Ureter (tissue), 1 donor: ENCODE measurements around the gene MPDU1. TPM values are rescaled to one million over a fixed set of nuclear protein-coding genes. Genes with fewer than 3 reads are reported as not detected.
"Not testable (repeated sequence)": the region's sequence is repeated elsewhere in the genome, so short reads cannot be mapped to it uniquely, and the experiment has no call there.

Source experiments
- DNase-seq: peaks from one replicate; pipeline ENCODE4 v3.0.0-alpha.2; 2020; ENCODE audit warnings: low spot score
- total RNA-seq: library from RNA; stranded (reverse); gene quantifications from one replicate; pipeline ENCODE4 v1.2.4, GENCODE V29; 2023
- donor health status: DM: yes; HTN: yes; CAD: no.

The MPDU1 gene
- total RNA-seq, 1 donor from 2014 or later: 68.1 TPM

DNA sequence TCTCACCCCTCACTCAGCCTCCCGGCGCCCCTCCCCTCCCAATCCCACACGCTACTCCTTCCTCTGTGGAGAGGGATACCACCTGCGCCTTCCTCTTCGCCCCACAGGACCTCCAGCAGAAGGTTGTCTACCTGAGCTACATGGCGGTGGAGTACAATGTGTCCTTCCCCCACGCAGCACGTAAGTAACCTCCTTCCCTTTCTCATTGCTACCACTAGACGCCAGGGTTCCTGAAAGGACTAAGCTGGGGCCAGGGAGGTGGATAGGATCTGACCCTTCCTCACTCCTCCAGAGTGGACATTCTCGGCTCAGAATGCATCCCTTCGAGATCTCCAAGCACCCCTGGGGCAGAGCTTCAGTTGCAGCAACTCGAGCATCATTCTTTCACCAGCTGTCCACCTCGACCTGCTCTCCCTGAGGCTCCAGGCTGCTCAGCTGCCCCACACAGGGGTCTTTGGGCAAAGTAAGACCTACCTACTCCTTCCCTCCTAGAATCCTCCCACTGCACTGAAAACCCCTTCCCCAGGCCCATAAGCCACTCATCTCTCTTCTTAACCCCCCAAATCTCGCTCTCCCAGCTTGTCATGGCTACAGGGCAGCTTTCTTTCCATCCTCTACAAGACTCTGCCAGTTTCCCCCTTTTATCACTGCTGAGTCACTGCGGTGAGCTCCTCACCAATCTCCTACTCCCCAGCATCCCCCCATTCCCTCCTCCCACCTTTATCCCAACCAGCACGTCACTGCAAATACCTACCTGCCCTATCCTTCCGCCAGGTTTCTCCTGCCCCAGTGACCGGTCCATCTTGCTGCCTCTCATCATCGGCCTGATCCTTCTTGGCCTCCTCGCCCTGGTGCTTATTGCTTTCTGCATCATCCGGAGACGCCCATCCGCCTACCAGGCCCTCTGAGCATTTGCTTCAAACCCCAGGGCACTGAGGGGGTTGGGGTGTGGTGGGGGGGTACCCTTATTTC is 2.8 kb upstream of the MPDU1 start:
- DNase-seq: no peak

DNA sequence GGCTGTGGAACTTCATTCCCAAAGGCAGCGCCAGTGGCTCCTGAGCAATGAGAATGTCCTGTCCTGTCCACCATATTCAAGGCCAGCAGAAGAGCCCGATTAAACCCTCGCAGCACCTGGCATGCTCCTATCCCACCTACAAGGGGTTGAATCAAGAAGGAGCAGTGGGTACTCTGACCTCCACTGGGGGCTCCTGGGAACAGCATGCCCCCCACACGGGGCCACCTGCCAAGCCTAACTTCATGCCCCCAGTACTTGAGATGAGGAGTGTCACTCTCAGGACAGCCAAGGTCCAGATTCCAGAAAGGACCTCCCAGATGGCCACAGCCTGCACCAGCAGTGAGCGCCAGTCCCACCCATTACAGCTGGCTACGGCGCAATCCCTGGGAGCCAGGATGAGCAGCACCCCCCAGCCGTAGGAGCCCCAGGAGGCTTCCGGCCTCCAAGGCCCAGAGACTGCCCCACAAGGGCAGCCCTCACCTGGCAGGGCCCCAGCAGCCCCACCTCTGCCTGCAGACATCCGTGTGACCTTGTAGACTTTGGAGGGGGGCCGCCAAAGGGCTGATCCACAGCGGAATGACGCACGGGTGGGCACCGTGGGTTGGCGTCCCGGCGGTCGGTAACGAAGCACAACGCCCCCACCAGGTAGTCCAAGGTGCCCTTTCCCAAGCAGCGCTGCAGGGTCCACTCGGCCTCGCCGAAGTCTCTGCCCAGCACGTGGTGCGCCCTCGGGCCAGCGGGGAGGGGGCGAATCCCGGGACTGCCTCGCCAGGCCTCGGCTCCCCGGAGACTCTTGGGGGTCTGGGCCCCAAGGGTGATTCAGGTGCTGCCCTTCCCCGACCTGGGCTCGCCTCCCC is 1.0 kb upstream of the MPDU1 start:
- DNase-seq: no peak

DNA sequence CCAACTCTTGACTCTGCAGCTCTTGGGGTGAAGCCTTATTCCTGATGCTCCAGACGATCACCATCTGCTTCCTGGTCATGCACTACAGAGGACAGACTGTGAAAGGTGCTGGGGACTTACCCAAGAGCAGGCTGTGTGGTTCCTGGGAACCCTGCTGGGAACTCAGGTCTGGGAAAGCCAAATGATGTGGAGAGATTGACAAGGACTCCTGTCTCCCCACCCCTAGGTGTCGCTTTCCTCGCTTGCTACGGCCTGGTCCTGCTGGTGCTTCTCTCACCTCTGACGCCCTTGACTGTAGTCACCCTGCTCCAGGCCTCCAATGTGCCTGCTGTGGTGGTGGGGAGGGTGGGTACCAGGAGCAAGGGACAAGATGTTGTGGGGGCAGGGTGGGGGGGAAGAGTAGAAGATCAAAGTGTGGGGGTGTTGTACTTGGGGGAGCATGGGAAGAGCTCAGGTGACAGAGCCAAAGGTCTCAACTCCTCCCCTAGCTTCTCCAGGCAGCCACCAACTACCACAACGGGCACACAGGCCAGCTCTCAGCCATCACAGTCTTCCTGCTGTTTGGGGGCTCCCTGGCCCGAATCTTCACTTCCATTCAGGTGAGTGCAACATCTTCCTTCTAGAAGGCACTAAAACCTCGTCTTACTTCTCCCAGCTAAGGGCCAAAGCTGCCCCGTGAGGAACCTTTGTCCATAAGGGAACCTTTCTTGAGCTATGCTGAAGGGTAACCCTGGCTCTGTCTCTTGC is 3.2 kb downstream of the MPDU1 start:
- no peak for DNase-seq

DNA sequence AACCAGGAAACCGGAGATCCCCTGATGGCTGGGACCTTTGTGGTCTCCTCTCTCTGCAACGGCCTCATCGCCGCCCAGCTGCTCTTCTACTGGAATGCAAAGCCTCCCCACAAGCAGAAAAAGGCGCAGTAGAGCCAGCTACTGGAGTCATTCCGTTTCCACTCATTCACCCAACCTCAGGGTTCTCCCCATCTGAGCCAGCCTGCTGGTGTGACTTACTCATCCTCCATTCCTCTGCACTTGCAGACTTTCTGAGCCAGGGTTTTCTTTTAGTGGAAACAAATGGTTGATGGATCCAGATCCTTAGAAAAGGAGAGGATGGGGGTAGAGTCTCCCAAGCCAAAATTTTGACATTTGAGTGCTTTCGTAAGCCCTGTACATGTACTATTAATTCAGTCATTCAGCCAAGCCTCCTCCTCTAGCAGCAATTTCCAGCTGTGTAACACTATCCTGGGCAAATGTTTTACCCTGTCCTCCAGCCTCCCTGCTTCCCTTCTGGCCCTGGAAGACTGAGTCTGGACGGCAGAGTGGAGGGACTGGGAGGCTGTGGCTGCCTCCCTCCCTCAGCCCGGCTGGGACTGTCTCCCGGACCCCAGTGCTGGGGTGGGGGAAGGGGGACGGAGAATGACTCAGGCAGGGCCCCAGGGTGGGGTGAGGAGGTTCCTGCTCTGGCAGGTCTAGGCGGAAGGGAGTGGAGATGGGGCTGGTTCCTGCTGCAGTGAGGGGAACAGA is 3.9 kb downstream of the MPDU1 start:
- no peak for DNase-seq

DNA sequence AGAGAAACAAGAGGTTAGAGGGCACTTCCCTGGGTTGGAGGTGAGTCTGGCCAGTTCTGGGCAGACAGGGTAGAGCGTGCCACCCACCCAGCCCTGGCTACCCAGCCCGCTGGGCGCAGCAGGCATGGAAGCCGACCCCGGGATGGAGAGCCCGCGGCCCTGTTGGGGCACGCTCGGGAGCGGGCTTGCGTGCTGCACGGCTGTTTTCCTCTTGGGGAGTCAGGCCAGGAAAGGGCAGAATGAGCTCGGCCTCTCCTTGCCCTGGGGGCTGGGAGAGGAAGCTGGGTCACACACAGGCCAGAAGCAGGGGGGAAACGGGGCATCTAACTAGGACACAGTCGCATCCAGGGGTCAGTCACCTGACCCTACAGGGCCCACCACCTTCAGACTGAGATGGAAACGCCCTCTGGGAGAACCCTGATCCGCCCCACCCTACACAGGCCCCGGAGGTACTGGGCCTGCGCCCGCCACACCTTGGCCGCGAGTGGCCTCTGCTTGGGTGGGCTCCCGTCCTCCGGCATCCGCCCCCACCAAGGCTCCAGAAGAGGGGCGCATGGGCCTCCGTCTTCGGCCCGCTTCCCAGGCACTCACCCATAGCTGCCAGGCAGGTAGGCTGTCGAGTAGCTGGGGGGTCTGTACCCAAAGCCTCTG is 5.0 kb downstream of the MPDU1 start:
- no peak for DNase-seq

DNA sequence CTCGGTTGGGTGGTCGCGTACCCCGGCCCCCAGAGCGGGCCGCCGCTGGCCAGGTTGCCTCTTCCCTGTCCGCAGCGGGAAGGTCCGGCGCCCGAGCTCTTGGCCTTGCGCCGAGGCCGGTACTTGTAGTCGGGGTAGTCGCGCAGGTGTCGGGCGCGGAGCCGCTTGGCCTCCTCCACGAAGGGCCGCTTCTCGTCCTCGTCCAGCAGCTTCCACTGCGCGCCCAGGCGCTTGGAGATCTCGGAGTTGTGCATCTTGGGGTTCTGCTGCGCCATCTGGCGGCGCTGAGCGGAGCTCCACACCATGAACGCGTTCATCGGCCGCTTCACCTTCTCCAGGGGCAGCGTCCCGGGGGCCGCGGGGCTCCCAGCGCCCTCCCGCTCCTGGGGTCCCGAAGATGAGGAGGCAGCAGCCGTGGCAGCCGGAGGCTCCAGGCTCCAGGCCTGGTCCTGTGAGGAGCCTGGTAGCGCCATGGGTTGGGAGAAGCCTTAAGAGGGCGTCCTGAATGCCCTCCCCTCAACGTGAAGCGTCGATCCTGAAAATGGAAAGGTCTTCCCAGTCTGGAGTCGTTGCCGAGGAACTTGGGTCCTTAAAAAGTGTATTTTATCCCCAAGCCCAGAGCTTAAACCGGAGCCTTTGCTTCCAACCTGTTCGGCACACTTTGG is 5.7 kb downstream of the MPDU1 start:
- peak; percentile 87 for DNase-seq

DNA sequence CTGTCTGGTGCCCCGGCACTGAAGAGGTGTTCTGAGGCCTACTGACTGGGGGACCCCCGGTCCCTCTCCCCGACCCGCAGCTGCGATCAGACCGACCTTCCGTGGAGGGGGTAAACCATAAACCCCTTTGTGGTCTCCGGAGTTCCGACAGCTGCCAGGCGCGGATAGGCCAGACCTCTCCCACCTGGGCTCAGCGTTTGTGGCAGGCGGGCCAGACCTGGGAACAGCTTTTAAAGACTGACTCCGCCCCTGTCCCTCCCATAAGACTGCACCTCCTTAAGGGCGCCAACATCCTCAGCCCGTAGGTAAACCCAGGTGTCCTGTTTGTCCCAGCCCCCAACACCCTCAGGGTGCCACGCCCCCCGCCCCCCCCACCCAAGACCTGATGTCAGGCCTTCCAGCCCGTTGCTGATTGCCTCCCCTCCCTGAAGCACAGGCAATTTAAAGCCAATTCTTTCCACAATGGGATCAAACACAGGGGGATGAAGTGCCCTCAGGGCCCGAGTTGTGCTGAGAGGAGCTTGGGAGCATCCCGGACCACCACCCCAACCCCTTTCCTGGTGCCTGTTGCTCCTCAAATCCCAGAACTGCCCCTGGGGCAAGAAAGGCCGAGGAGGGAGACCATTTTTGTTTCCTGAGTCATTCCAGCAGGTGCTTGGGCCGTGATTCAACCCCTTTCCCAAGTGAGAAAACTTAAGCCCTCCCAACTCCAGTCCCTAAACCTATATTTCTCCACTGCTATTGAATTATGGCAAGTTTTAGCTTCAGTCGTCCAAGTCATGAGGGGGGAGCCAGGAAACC is 6.4 kb downstream of the MPDU1 start, which contains the start of gene SOX15:
TSS of gene SOX15 (minus strand) at position 204 of the 801 bp plus-strand sequence. CDS start 418 bp downstream, outside the sequence.
- DNase-seq: no peak

DNA sequence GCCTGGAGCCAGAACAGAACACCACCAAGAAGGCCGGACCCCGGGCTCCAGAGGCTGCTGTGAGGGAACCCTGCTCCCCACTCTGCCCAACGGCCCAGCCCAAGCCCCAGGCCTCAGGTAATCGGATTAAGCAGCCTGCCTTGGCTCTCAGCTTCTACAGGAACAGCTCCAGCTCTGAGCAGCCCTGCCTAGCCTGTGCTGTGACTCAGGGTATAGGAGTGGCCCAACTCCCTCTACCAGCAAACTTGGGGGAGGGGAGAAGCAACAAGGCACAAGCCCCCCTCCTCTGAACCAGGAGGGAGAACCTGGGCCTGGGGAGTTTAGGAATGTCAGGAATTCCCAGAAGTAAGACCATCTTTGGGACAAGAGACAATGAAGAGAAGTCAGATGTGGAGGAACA is 7.1 kb downstream of the MPDU1 start:
- DNase-seq: no peak

DNA sequence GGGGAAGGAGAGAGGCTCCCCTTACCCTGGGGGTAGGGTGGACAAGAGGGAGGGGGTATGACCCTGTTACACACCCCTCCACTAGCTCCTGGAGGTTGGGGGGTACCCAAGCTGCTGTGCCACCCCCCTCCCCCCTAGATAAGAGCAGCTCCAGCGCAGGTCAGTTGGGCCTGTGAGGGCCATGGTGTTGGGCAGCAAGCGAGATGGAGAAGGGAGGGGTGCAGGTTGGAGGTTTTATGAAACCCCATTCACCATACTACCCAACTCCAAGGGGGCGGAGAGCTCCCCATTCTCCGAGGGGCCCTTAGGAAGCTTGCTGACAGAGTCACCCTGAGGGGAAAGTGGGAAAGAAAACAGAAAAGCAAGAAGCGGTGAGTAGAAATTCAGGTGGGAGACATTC is 7.9 kb downstream of the MPDU1 start:
- DNase-seq: no peak

DNA sequence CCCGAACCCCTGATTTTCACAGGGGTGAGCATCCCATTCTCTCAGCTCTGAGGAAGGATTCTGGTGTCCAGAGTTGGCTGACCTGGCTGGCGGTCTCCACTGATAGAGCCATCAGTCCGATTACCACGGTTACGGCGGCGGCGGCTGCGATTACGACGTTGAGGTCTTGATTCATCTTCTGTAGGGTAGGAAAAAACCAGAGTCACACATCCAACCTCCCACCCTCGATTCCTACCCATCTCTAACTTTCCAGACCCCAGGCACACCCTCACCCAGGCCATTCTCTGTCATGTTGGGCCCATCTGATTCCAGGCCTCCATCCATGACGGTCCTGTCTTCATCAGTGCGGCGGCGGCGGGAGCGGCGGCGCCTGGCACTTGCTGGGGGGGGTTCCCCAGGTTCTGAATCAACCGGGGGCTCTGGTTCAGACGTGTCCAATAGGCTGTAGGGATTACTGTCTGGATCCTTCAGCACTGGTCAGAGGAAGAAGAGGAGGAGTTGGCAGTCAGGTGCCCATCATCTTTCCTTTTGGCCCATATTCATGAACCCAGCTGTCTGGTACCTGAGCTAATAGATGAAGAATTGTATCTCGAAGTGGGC is 8.9 kb downstream of the MPDU1 start:
- no peak for DNase-seq

DNA sequence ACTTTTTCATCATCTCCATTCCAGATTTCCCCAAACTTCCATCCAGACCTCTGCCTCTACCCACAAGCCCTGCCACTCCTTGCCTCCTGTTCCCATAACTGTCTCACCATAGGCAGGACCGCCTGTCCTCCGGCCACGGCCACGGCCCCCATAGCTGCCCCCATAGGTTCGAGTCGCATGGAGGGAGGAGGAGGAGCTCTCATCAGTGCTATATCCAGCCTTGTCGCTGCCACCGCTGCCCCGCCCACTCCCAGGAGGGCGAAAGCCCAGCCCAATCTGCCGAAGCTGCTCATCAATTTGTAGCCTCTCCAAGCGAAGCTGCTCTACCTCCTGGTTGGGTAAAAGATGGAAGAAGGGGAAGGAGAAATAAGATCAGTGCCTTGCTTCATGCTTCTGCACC is 9.6 kb downstream of the MPDU1 start:
- no peak for DNase-seq

DNA sequence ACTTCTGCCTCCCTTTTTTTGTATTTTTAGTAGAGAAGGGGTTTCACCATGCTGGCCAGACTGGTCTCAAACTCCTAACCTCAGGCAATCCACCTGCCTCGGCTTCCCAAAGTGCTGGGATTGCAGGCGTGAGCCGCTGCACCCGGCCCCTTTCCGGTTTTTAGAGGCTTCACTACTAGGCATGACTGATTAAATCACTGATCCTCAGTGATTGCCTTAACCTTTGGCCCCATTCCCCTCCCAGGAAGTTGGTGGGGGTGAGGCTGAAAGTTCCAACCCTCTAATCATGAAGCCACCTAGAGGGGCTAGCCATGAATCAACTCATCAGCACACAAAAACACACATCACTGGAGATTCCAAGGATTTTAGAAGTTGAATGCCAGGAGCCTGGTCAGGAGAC is 13.9 kb downstream of the MPDU1 start:
- DNase-seq: not testable (repeated sequence)

DNA sequence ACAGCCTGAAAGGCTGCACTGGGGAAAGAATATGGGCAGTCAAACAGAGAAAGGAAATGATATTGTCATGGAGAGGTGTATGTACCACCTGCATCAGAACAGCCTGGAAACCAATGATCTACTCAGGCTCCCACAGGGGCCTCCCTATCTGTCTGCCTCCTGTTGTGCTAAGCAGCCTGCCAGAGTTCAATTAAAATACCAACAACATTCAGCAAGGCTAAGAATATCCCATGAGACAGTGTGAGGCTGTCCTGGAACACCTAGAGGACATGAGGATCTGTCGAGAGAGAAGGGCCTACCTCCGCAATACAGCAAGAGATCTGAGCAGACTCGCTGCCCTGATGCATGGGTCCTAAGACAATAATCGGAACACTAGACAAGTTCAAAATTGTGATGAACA is 22.6 kb downstream of the MPDU1 start:
- DNase-seq: no peak

DNA sequence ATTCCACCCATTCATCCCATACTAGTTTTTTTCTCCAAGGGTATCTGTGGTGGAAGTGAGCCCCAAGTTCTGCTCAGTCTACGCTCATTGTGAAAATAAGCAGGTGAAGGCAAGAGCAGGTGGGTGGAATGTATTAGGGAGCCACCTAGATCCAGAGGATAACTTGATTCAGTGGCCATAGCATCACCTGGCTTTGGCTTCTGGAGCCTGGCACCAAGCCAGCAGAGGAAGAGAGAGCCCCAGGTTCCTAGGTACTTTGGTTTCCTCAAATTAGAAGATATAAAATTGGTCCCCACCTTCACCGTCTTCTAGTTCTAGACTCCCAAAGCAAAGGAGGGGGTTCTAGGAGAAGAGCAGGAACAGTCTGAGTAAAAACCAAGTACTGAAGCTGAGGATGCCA is 27.0 kb downstream of the MPDU1 start:
- DNase-seq: no peak

DNA sequence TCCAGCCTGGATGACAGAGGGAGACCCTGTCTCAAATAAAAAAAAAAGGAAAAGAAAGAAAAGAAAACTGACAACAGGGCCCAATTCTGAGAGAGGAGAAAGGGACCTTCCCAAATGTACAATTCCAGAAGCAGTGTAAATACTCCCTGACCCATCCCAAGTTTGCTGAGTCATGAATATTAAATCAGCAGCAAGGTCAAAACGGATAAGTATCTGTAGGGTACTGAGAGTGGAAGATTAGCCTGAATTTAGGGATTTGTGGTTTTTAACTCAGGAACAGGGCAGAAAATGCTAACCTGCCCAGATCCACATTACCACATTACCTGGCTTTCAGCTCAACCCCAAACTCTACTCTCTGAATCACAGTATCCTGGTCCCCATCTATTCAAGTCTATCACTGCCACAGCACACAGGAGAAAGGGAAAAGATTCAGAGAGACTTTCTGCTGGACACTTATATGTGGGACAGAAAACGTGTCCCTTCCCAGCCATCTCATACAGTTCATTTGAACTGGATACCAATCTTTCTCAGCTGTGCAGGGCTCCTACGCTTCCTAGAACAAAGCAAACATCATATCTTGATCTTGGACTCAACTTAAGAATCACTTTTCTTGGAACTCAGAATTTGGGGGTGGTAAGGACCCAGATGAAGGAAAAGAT is 28.1 kb downstream of the MPDU1 start:
- no peak for DNase-seq

DNA sequence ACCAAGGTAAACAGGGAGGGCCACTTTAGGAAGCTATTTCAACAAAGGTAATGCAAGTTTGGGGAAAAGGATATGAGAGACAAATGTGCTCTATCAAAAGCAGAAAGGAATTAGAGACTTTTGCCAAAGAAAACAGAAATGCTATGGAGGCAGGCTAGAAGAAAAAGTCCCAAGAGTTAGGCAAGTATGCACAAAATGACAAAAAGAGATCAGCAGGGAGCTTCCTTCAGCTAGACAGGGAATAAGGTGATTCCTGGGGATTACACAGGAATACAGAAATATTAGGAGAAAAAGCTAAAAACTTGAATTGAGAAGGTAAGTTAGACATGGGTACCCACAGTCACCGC is 28.6 kb downstream of the MPDU1 start:
- DNase-seq: no peak

DNA sequence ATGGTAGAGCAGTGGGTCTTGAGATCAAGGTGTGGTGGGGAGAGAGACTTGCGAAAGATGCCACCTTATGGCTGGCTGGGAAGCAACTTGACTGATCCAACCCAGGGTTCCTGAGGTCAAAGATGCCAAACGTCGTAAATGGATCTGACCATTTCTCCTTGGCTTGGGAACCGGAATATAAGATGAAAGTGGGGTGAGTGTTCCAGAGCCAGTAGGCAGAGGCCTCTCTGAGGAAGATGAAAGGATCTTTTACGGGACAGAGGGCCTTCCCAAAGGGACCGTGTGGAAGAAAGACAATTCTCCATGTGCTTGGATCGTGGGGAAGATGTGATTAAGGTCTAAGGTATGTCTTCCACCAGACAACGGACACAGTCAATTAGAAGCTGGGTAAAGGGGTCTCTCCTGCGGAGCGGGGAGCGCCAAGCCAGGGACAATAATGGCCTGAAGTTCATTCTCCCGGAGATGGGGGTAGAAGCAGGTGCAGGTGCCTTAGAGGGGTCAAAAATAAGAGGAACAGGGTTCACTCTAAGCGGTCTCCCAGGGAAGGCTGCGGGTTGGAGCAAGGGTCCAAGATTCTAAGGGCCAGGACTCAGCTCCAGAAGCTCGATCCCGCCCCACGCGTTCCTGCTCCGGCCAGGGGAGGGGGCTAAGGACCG is 30.2 kb downstream of the MPDU1 start:
- DNase-seq: no peak
